IMR-90 (cell line): Measurements from ENCODE around the gene RAI1. TPM values are rescaled to one million over a fixed set of nuclear protein-coding genes. Genes with fewer than 3 reads are reported as not detected.

Source experiments
- ATAC-seq: fragments of 200-7000 bp; cut with Tn5 transposase; 2 replicates; pipeline ENCODE4 v1.9.1; 2020; ENCODE audit warnings: low read depth, mild to moderate bottlenecking, moderate library complexity
- BruUV-seq: library from RNA; stranded (reverse); fragments of 400-500 nt; replicated peaks from 2 replicates; lab custom pipeline; 2021; lab: Mats Ljungman, UMichigan
- CTCF ChIA-PET: fragments of 300-600 bp; formaldehyde crosslinking; extraction: SDS; loops from one replicate; lab custom pipeline; 2021; ENCODE audit warnings: antibody characterized with exemption; lab: Yijun Ruan, JAX
- POLR2A ChIA-PET: fragments of 300-600 bp; sonication (Branson Sonifier 250); formaldehyde crosslinking; loops from one replicate; lab custom pipeline; 2022; ENCODE audit warnings: antibody characterized with exemption; ENCODE audit not compliant: unreplicated experiment; lab: Charles Lee
- DNase-seq: peaks from one replicate; pipeline ENCODE4 v3.0.0; 2013
- H2AFZ ChIP-seq: replicated peaks from 2 replicates; pipeline ENCODE3; 2013; ENCODE audit warnings: low read length, mild to moderate bottlenecking; ENCODE audit not compliant: poor library complexity
- H2AK5ac ChIP-seq: 2 replicates; pipeline ENCODE4 v1.6.1; 2013; ENCODE audit warnings: low read depth, low read length, inconsistent platforms
- H2AK9ac ChIP-seq: replicated peaks from 2 replicates; pipeline ENCODE3; 2013; ENCODE audit warnings: mild to moderate bottlenecking, low read depth, low read length, moderate library complexity; ENCODE audit not compliant: poor library complexity
- H2BK120ac ChIP-seq: 2 replicates; pipeline ENCODE4 v1.6.1; 2013; ENCODE audit warnings: low read depth, low read length, inconsistent platforms
- H2BK15ac ChIP-seq: 3 replicates; pipeline ENCODE4 v1.6.1; 2013; ENCODE audit warnings: low read depth, low read length, inconsistent platforms
- H2BK20ac ChIP-seq: 2 replicates; pipeline ENCODE4 v1.6.1; 2013; ENCODE audit warnings: low read depth, mild to moderate bottlenecking, inconsistent platforms, low read length, moderate library complexity
- H2BK5ac ChIP-seq: 2 replicates; pipeline ENCODE4 v1.6.1; 2013; ENCODE audit warnings: mild to moderate bottlenecking, low read depth, low read length, inconsistent platforms; ENCODE audit not compliant: poor library complexity, severe bottlenecking
- H3K14ac ChIP-seq: replicated peaks from 2 replicates; pipeline ENCODE4 v1.6.1; 2013; ENCODE audit warnings: low read depth, low read length, inconsistent platforms
- H3K18ac ChIP-seq: 2 replicates; pipeline ENCODE4 v1.6.1; 2013; ENCODE audit warnings: low read depth, low read length, control low read depth
- H3K23ac ChIP-seq: 2 replicates; pipeline ENCODE4 v1.6.1; 2013; ENCODE audit warnings: low read depth, low read length, inconsistent platforms
- H3K27ac ChIP-seq: 2 replicates; pipeline ENCODE4 v1.5.1; 2013; ENCODE audit warnings: mild to moderate bottlenecking, control low read depth, low read length; ENCODE audit not compliant: insufficient read depth
- H3K27me3 ChIP-seq: 2 replicates; pipeline ENCODE4 v1.6.1; 2013; ENCODE audit warnings: low read length; ENCODE audit not compliant: control insufficient read depth, insufficient read depth
- H3K36me3 ChIP-seq: 2 replicates; pipeline ENCODE4 v1.6.1; 2013; ENCODE audit warnings: low read length, mixed read lengths; ENCODE audit not compliant: control insufficient read depth, insufficient read depth
- H3K4ac ChIP-seq: 2 replicates; pipeline ENCODE4 v1.6.1; 2013; ENCODE audit warnings: low read depth, low read length, inconsistent platforms
- H3K4me1 ChIP-seq: 2 replicates; pipeline ENCODE4 v1.6.1; 2013; ENCODE audit warnings: low read length, mixed read lengths; ENCODE audit not compliant: control insufficient read depth, insufficient read depth
- H3K4me2 ChIP-seq: 2 replicates; pipeline ENCODE4 v1.6.1; 2013; ENCODE audit warnings: low read depth, mild to moderate bottlenecking, control low read depth, low read length, moderate library complexity
- H3K4me3 ChIP-seq: 2 replicates; pipeline ENCODE4 v1.5.1; 2013; ENCODE audit warnings: low read depth, mild to moderate bottlenecking, control low read depth, low read length, moderate library complexity; ENCODE audit not compliant: insufficient read depth
- H3K56ac ChIP-seq: 2 replicates; pipeline ENCODE4 v1.6.1; 2013; ENCODE audit warnings: low read length, inconsistent platforms; ENCODE audit not compliant: insufficient read depth; ENCODE audit errors: extremely low read depth
- H3K79me1 ChIP-seq, 2 experiments: 2 replicates each; pipeline ENCODE4 v1.6.1; 2013; ENCODE audit warnings: low read length in 2 of 2, inconsistent platforms in 1 of 2, low read depth in 1 of 2
- H3K9ac ChIP-seq: 2 replicates; pipeline ENCODE4 v1.6.1; 2013; ENCODE audit warnings: low read depth, low read length, control low read depth
- H3K9me1 ChIP-seq: 2 replicates; pipeline ENCODE4 v1.6.1; 2013; ENCODE audit warnings: low read length, inconsistent platforms; ENCODE audit not compliant: insufficient read depth
- H3K9me3 ChIP-seq: 2 replicates; pipeline ENCODE4 v1.6.1; 2013; ENCODE audit warnings: low read length; ENCODE audit not compliant: control insufficient read depth, insufficient read depth
- H4K20me1 ChIP-seq: 2 replicates; pipeline ENCODE4 v1.6.1; 2013; ENCODE audit warnings: low read length, inconsistent platforms; ENCODE audit not compliant: insufficient read depth
- H4K5ac ChIP-seq: 2 replicates; pipeline ENCODE4 v1.6.1; 2013; ENCODE audit warnings: mild to moderate bottlenecking, low read depth, low read length, control low read depth
- H4K8ac ChIP-seq, 2 experiments: 2 replicates each; pipeline ENCODE4 v1.6.1; 2013; ENCODE audit warnings: low read depth in 2 of 2, low read length in 2 of 2, control low read depth in 1 of 2, inconsistent platforms in 1 of 2
- H4K91ac ChIP-seq: 2 replicates; pipeline ENCODE4 v1.6.1; 2013; ENCODE audit warnings: low read depth, low read length, inconsistent platforms; ENCODE audit not compliant: insufficient read depth
- BHLHE40 ChIP-seq: fragments of 150-350 bp; IDR thresholded peaks from 2 replicates; pipeline ENCODE4 v1.6.1; 2016; ENCODE audit warnings: mild to moderate bottlenecking, low read depth, low read length
- CEBPB ChIP-seq: IDR thresholded peaks from 2 replicates; pipeline ENCODE4 v1.6.1; 2012; ENCODE audit warnings: low read depth, low read length, improper control_type of control experiment
- CHD1 ChIP-seq: IDR thresholded peaks from 2 replicates; pipeline ENCODE4 v1.6.1; 2012; ENCODE audit warnings: low read depth, low read length, improper control_type of control experiment
- ELK1 ChIP-seq: fragments of 150-350 bp; IDR thresholded peaks from 2 replicates; pipeline ENCODE4 v1.6.1; 2016; ENCODE audit warnings: low read depth, mild to moderate bottlenecking, low read length, moderate library complexity, borderline replicate concordance
- FOS ChIP-seq: fragments of 150-350 bp; IDR thresholded peaks from 2 replicates; pipeline ENCODE4 v1.6.1; 2016; ENCODE audit warnings: low read depth, low read length
- MAFK ChIP-seq: IDR thresholded peaks from 2 replicates; pipeline ENCODE4 v1.6.1; 2012; ENCODE audit warnings: low read depth, low read length, improper control_type of control experiment
- MAZ ChIP-seq: IDR thresholded peaks from 2 replicates; pipeline ENCODE4 v1.6.1; 2012; ENCODE audit warnings: low read depth, mild to moderate bottlenecking, low read length, improper control_type of control experiment, moderate library complexity, borderline replicate concordance
- MXI1 ChIP-seq: IDR thresholded peaks from 2 replicates; pipeline ENCODE4 v1.6.1; 2012; ENCODE audit warnings: low read depth, mild to moderate bottlenecking, low read length, moderate library complexity, borderline replicate concordance
- NFE2L2 ChIP-seq: fragments of 150-350 bp; IDR thresholded peaks from 2 replicates; pipeline ENCODE4 v1.6.1; 2016; ENCODE audit warnings: low read depth, mild to moderate bottlenecking, low read length
- POLR2A ChIP-seq: IDR thresholded peaks from 2 replicates; pipeline ENCODE4 v1.6.1; 2012; ENCODE audit warnings: mild to moderate bottlenecking, low read depth, low read length
- RAD21 ChIP-seq: IDR thresholded peaks from 2 replicates; pipeline ENCODE4 v1.6.1; 2012; ENCODE audit warnings: low read length, improper control_type of control experiment
- RCOR1 ChIP-seq: IDR thresholded peaks from 2 replicates; pipeline ENCODE4 v1.6.1; 2012; ENCODE audit warnings: mild to moderate bottlenecking, low read length, improper control_type of control experiment; ENCODE audit not compliant: insufficient replicate concordance
- RFX5 ChIP-seq: IDR thresholded peaks from 2 replicates; pipeline ENCODE4 v1.8.0; 2012; ENCODE audit warnings: low read depth, mild to moderate bottlenecking, low read length, moderate library complexity
- SMC3 ChIP-seq: fragments of 150-350 bp; IDR thresholded peaks from 2 replicates; pipeline ENCODE4 v1.6.1; 2016; ENCODE audit warnings: low read depth, mild to moderate bottlenecking, antibody characterized with exemption, low read length, moderate library complexity
- USF2 ChIP-seq: fragments of 150-350 bp; IDR thresholded peaks from 2 replicates; pipeline ENCODE4 v1.6.1; 2017; ENCODE audit warnings: mild to moderate bottlenecking, antibody characterized with exemption, low read length, low read depth
- WGBS, 2 experiments: methylation state at CpG; one replicate each; pipeline versions ENCODE4 v1.1.5 to v1.1.7; 2013; ENCODE audit warnings: missing lambda C conversion rate in 2 of 2; ENCODE audit not compliant: insufficient read length in 1 of 2; ENCODE audit errors: extremely low coverage in 2 of 2; 5-methylcytosine and 5-hydroxymethylcytosine counted together
- dilution Hi-C: fragments of 300-500 bp; cut with HindIII; formaldehyde crosslinking; loops from one replicate; pipeline ENCODE4 v1.14.3; 2018; ENCODE audit warnings: low sequenced_read_pairs; ENCODE audit not compliant: unreplicated experiment
- in situ Hi-C: fragments of 300-500 bp; cut with MboI; formaldehyde crosslinking; loops from 3 replicates; pipeline ENCODE4 v1.14.3; 2019; ENCODE audit warnings: low sequenced_read_pairs, inconsistent platforms, mixed read lengths
- intact Hi-C: fragments of 100-400 bp; cut with micrococcal nuclease; formaldehyde crosslinking; loops from 2 replicates; pipeline ENCODE4 v1.10.0; 2022
- polyA plus RNA-seq, 3 experiments: library from polyadenylated mRNA; depleted of rRNA; stranded (reverse); fragments of >200 nt; gene quantifications; 2 replicates each; pipeline ENCODE4 v1.2.3, GENCODE V29; 2012; ENCODE audit warnings: low replicate concordance in 1 of 3
- total RNA-seq: library from RNA; depleted of rRNA; stranded (reverse); fragments of >200 nt; gene quantifications from 2 replicates; pipeline ENCODE4 v1.2.3, GENCODE V29; 2012
- TF ChIP-seq, protein P1 (sequence below): conservative IDR thresholded peaks from 2 replicates; pipeline ENCODE4 v1.5.1; 2012; ENCODE audit warnings: mild to moderate bottlenecking, low read depth, low read length, improper control_type of control experiment

RAI1 gene
- total and polyA plus RNA-seq, 2 of the 4 experiments (the other 2 are of a cell fraction) = 1.8 to 10.5 TPM

DNA sequence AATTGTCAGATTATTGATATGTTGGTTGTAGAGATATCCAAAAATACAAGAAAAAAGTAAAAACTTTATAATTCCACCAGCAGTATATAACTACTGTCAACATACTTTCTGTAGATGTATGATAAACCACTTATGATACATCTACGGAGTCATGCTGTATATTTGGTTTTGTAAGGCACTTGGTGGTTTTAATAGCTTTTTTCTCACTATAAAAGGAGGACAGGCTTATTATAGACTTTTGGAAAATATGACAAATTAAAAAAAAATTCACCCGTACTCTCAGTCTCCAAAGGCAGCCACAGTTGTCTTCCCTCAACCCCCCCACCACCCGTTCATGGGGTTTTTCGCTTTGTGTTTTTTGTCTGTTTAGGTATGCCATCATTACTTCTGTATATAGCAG is 14.8 kb downstream of the RAI1 start:
- Histone ChIP-seq H2BK120ac (no peak overlapping the region), H3K27me3 (no peaks in the 10 kb centered on the region), H3K9me1 (peaks cover 46% of the 10 kb centered on the region), H3K79me1 (peaks cover 13 to 92% of the 10 kb centered on the region in 2 experiments; a peak in 3 of 4 replicates), H2AFZ (no peak overlapping the region), H4K8ac (no peak overlapping the region; a peak in 1 of 4 replicates), H3K9ac (no peak overlapping the region), H3K4me3 (no peak overlapping the region), H3K9me3 (no peaks in the 10 kb centered on the region), H2AK9ac (no peak overlapping the region), H3K56ac (no peak overlapping the region), H2AK5ac (0 out of 2 replicates have a peak overlapping the region, but pooled peaks have one; percentile 29), H3K23ac (peak overlapping the region; percentile 83; the same call in 1 of the 2 replicates), H2BK15ac (no peak overlapping the region), H3K4ac (0 out of 2 replicates have a peak overlapping the region, but pooled peaks have one; percentile 38), H2BK20ac (no peak overlapping the region), H3K36me3 (no peaks in the 10 kb centered on the region), H3K4me1 (peaks cover 76% of the 10 kb centered on the region), H4K20me1 (peaks cover 95% of the 10 kb centered on the region), H2BK5ac (peak overlapping the region; percentile 52), H3K27ac (no peak overlapping the region), H3K4me2 (no peak overlapping the region), H4K91ac (no peak overlapping the region), H3K14ac (peak overlapping the region; percentile 15), H4K5ac (no peak overlapping the region), H3K18ac (no peak overlapping the region)
- WGBS, 2 experiments = no CpG with 5 or more reads among the region's 4 CpGs
- BruUV-seq = no TSS peak
- ChIA-PET POLR2A (no interaction called here), CTCF (no interaction called here)
- ATAC-seq (no peak), DNase-seq (no peak)
- TF ChIP-seq RAD21 (no peak), BHLHE40 (no peak), SMC3 (no peak), FOS (no peak), CEBPB (no peak), NFE2L2 (no peak), CHD1 (no peak), MAFK (no peak), MXI1 (no peak), USF2 (no peak), RFX5 (no peak), POLR2A (no peak), RCOR1 (no peak), ELK1 (no peak), MAZ (no peak)
- TF ChIP-seq, protein P1, sequence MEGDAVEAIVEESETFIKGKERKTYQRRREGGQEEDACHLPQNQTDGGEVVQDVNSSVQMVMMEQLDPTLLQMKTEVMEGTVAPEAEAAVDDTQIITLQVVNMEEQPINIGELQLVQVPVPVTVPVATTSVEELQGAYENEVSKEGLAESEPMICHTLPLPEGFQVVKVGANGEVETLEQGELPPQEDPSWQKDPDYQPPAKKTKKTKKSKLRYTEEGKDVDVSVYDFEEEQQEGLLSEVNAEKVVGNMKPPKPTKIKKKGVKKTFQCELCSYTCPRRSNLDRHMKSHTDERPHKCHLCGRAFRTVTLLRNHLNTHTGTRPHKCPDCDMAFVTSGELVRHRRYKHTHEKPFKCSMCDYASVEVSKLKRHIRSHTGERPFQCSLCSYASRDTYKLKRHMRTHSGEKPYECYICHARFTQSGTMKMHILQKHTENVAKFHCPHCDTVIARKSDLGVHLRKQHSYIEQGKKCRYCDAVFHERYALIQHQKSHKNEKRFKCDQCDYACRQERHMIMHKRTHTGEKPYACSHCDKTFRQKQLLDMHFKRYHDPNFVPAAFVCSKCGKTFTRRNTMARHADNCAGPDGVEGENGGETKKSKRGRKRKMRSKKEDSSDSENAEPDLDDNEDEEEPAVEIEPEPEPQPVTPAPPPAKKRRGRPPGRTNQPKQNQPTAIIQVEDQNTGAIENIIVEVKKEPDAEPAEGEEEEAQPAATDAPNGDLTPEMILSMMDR = no peak
- in situ Hi-C loops (no loop called here), intact Hi-C loops (no loop called here), dilution Hi-C loops (no loop called here)
